ENCODE data around the gene PSMB11.

DNA sequence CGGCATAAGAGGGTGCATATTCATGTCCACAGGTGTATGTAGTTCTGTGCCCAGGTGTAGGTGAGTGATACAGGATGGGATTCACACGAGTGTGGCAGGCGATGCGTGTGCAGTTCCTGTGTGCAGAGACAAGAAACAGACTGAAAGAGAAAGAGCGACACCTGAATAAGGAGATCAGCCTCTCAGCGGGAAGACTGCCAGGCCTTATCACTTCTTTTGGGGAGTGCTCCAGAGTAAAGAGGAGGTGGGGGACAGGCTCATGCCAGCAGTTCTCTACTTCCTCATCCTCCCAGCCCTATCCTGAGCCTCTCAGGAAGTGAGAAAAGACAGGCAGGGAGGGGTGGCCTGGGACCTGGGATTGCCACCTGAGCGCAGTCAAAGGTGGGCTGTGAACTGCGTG lies 2.8 kb downstream of the PSMB11 start:
- TF ChIP-seq CTCF (IDR thresholded peaks at IDR 0.05): no peak
- no peak for TF ChIP-seq EP300 (IDR thresholded peaks at IDR 0.05)
- no peak for TF ChIP-seq POLR2AphosphoS5 (IDR thresholded peaks at IDR 0.05)

Measured in suprapubic skin (tissue), 4 donors.